Measurements from ENCODE around the gene LRMDA. TPM values are rescaled to one million over a fixed set of nuclear protein-coding genes. Genes with fewer than 3 reads are reported as not detected.

Gene LRMDA
- total and polyA plus RNA-seq, 2 of the 4 experiments (the other 2 are of a cell fraction) = 0.07 TPM; not detected in 1

- Histone ChIP-seq H3K27ac (ENCODE audit: insufficient read depth, low read length) (no peak overlapping the region), H3K14ac (replicated peaks; ENCODE audit: low read depth, low read length) (no peak overlapping the region), H3K18ac (ENCODE audit: low read depth, low read length) (no peak overlapping the region), H3K9me1 (ENCODE audit: insufficient read depth, low read length) (no peaks in the 10 kb centered on the region), H4K91ac (ENCODE audit: insufficient read depth, low read depth, low read length) (no peak overlapping the region), H3K4ac (ENCODE audit: low read depth, low read length) (no peak overlapping the region), H2AK5ac (ENCODE audit: low read depth, low read length) (no peak overlapping the region), H3K36me3 (ENCODE audit: control insufficient read depth, insufficient read depth, low read length) (no peaks in the 10 kb centered on the region), H4K8ac (ENCODE audit: low read depth in 2 of 2, low read length in 2 of 2) (no peak overlapping the region), H3K9me3 (ENCODE audit: control insufficient read depth, insufficient read depth, low read length) (no peaks in the 10 kb centered on the region; the same call in 1 of the 2 replicates), H3K56ac (ENCODE audit: extremely low read depth, insufficient read depth, low read length) (no peak overlapping the region), H2BK20ac (ENCODE audit: low read depth, low read length) (no peak overlapping the region), H2BK5ac (ENCODE audit: low read depth, low read length, poor library complexity, severe bottlenecking) (no peak overlapping the region), H3K23ac (ENCODE audit: low read depth, low read length) (no peak overlapping the region), H3K4me1 (ENCODE audit: control insufficient read depth, insufficient read depth, low read length) (no peaks in the 10 kb centered on the region), H2AK9ac (replicated peaks; ENCODE audit: low read depth, low read length, poor library complexity) (no peak overlapping the region), H2BK120ac (ENCODE audit: low read depth, low read length) (no peak overlapping the region), H2BK15ac (ENCODE audit: low read depth, low read length) (no peak overlapping the region), H2AFZ (replicated peaks; ENCODE audit: low read length, poor library complexity) (no peak overlapping the region), H4K20me1 (ENCODE audit: insufficient read depth, low read length) (no peaks in the 10 kb centered on the region), H3K4me2 (ENCODE audit: low read depth, low read length) (no peak overlapping the region), H3K27me3 (ENCODE audit: control insufficient read depth, insufficient read depth, low read length) (no peaks in the 10 kb centered on the region; the same call in none of the 2 replicates), H3K79me1 (ENCODE audit: low read depth in 1 of 2, low read length in 2 of 2) (no peaks in the 10 kb centered on the region), H4K5ac (ENCODE audit: low read depth, low read length) (no peak overlapping the region), H3K9ac (ENCODE audit: low read depth, low read length) (no peak overlapping the region), H3K4me3 (ENCODE audit: insufficient read depth, low read depth, low read length) (no peak overlapping the region)
- dilution Hi-C loops (cut with HindIII; ENCODE audit: low sequenced_read_pairs, unreplicated experiment) (no loop called here), intact Hi-C loops (cut with micrococcal nuclease) (no loop called here), in situ Hi-C loops (cut with MboI; ENCODE audit: low sequenced_read_pairs) (no loop called here)
- ATAC-seq (ENCODE audit: low read depth) = peak; percentile 51
- CTCF ChIA-PET = interaction anchor here (0.6 to 0.7 kb wide), 2 partner anchors 30 to 496 kb away, joined by 3 to 5 read pairs; no protein-coding TSS in a partner anchor
- POLR2A ChIA-PET (ENCODE audit: unreplicated experiment) = interaction anchor here (0.6 kb wide), 1 partner anchor 458 kb away, joined by 4 read pairs; no protein-coding TSS in a partner anchor
- WGBS, 2 experiments (ENCODE audit: extremely low coverage in 2 of 2, insufficient read length in 1 of 2) = 8% methylated on average over 2 of the region's 9 CpGs; no CpG with 5 or more reads in 1 of the 2 experiments
- DNase-seq = peak; percentile 50
- TF ChIP-seq CTCF (conservative IDR thresholded peaks at IDR 0.05; ENCODE audit: low read depth, low read length) = peak; percentile 22; the same call in 1 of the 2 replicates
- TF ChIP-seq USF2 (IDR thresholded peaks at IDR 0.05; ENCODE audit: low read depth, low read length) = no peak
- no peak for TF ChIP-seq CHD1 (IDR thresholded peaks at IDR 0.05; ENCODE audit: low read depth, low read length)
- no peak for TF ChIP-seq BHLHE40 (IDR thresholded peaks at IDR 0.05; ENCODE audit: low read depth, low read length)
- no TSS peak for BruUV-seq (replicated peaks)
Observed at GRCh38 chr10:76086761-76087639, 655.6 kb downstream of the LRMDA start.

All from IMR-90 (cell line).